H9 (cell line): Measurements from ENCODE around the gene MRPS18A. TPM values are rescaled to one million over a fixed set of nuclear protein-coding genes. Genes with fewer than 3 reads are reported as not detected.

Source experiments
- DNase-seq: peaks from one replicate; pipeline ENCODE4 v3.0.0-alpha.2; 2017
- H2AFZ ChIP-seq: one replicate; pipeline ENCODE4 v1.6.1; 2013; ENCODE audit warnings: mild to moderate bottlenecking, low read length, control low read depth, moderate library complexity
- H2AK5ac ChIP-seq: 2 replicates; pipeline ENCODE4 v1.6.1; 2013; ENCODE audit warnings: low read length, control low read depth, mixed read lengths; ENCODE audit not compliant: insufficient read length
- H2BK120ac ChIP-seq: one replicate; pipeline ENCODE4 v1.6.1; 2013; ENCODE audit warnings: low read depth, mild to moderate bottlenecking, low read length, control low read depth, inconsistent platforms; ENCODE audit not compliant: poor library complexity, severe bottlenecking
- H2BK12ac ChIP-seq: 2 replicates; pipeline ENCODE4 v1.6.1; 2013; ENCODE audit warnings: low read length, control low read depth, mixed read lengths, low read depth; ENCODE audit not compliant: insufficient read length
- H2BK15ac ChIP-seq: 2 replicates; pipeline ENCODE4 v1.6.1; 2013; ENCODE audit warnings: low read depth, low read length, control low read depth
- H2BK20ac ChIP-seq: one replicate; pipeline ENCODE4 v1.6.1; 2013; ENCODE audit warnings: low read depth, mild to moderate bottlenecking, low read length, control low read depth, inconsistent platforms; ENCODE audit not compliant: poor library complexity, severe bottlenecking
- H2BK5ac ChIP-seq: 2 replicates; pipeline ENCODE4 v1.6.1; 2013; ENCODE audit warnings: low read length, control low read depth, mixed read lengths; ENCODE audit not compliant: insufficient read length
- H3K14ac ChIP-seq: 2 replicates; pipeline ENCODE4 v1.6.1; 2013; ENCODE audit warnings: low read length, control low read depth; ENCODE audit not compliant: insufficient read depth
- H3K18ac ChIP-seq: 2 replicates; pipeline ENCODE4 v1.6.1; 2013; ENCODE audit warnings: low read depth, mild to moderate bottlenecking, mixed read lengths, low read length, control low read depth; ENCODE audit not compliant: insufficient read length
- H3K23ac ChIP-seq: 2 replicates; pipeline ENCODE4 v1.6.1; 2013; ENCODE audit warnings: low read length, control low read depth, mixed read lengths, low read depth; ENCODE audit not compliant: insufficient read length
- H3K23me2 ChIP-seq: 2 replicates; pipeline ENCODE4 v1.6.1; 2013; ENCODE audit warnings: low read depth, mild to moderate bottlenecking, mixed read lengths, low read length, control low read depth; ENCODE audit not compliant: insufficient read length, poor library complexity, severe bottlenecking
- H3K27ac ChIP-seq: 2 replicates; pipeline ENCODE4 v1.5.1; 2013; ENCODE audit warnings: low read length, control low read depth, mixed read lengths, low read depth; ENCODE audit not compliant: insufficient read length
- H3K27me3 ChIP-seq: 2 replicates; pipeline ENCODE4 v1.6.1; 2013; ENCODE audit warnings: low read length, control low read depth, inconsistent platforms; ENCODE audit not compliant: insufficient read depth
- H3K4ac ChIP-seq: 2 replicates; pipeline ENCODE4 v1.6.1; 2013; ENCODE audit warnings: low read depth, mild to moderate bottlenecking, control low read depth, inconsistent platforms, low read length, moderate library complexity
- H3K4me1 ChIP-seq: 2 replicates; pipeline ENCODE4 v1.6.1; 2013; ENCODE audit warnings: low read length, control low read depth, inconsistent platforms; ENCODE audit not compliant: insufficient read depth
- H3K4me2 ChIP-seq: 2 replicates; pipeline ENCODE4 v1.6.1; 2013; ENCODE audit warnings: low read length, control low read depth, mixed read lengths; ENCODE audit not compliant: insufficient read length, insufficient read depth
- H3K56ac ChIP-seq: 2 replicates; pipeline ENCODE4 v1.6.1; 2013; ENCODE audit warnings: low read depth, mild to moderate bottlenecking, mixed read lengths, low read length, control low read depth; ENCODE audit not compliant: insufficient read length
- H3K79me1 ChIP-seq: 2 replicates; pipeline ENCODE4 v1.6.1; 2013; ENCODE audit warnings: low read depth, mild to moderate bottlenecking, moderate library complexity, low read length, control low read depth, inconsistent platforms; ENCODE audit not compliant: insufficient read depth, poor library complexity, severe bottlenecking
- H3K79me2 ChIP-seq: 2 replicates; pipeline ENCODE4 v1.6.1; 2013; ENCODE audit warnings: low read length, control low read depth, inconsistent platforms; ENCODE audit not compliant: insufficient read depth
- H3K9ac ChIP-seq: 2 replicates; pipeline ENCODE4 v1.6.1; 2013; ENCODE audit warnings: low read length, control low read depth, mixed read lengths; ENCODE audit not compliant: insufficient read length; ENCODE audit errors: extremely low read depth
- H3K9me3 ChIP-seq: one replicate; pipeline ENCODE4 v1.6.1; 2013; ENCODE audit warnings: low read depth, low read length, inconsistent platforms; ENCODE audit not compliant: control insufficient read depth
- H3T11ph ChIP-seq: one replicate; pipeline ENCODE4 v1.6.1; 2013; ENCODE audit warnings: mild to moderate bottlenecking, low read length, control low read depth, inconsistent platforms
- H4K20me1 ChIP-seq: one replicate; pipeline ENCODE4 v1.6.1; 2013; ENCODE audit not compliant: control insufficient read depth, insufficient read length, insufficient read depth
- H4K5ac ChIP-seq: 2 replicates; pipeline ENCODE4 v1.6.1; 2013; ENCODE audit warnings: low read depth, mild to moderate bottlenecking, mixed read lengths, low read length, control low read depth; ENCODE audit not compliant: insufficient read length
- H4K8ac ChIP-seq: replicated peaks from 2 replicates; pipeline ENCODE4 v1.6.1; 2013; ENCODE audit warnings: low read length, control low read depth, mixed read lengths, low read depth; ENCODE audit not compliant: insufficient read length
- H4K91ac ChIP-seq: 2 replicates; pipeline ENCODE4 v1.6.1; 2013; ENCODE audit warnings: low read depth, mild to moderate bottlenecking, moderate library complexity, mixed read lengths, low read length, control low read depth; ENCODE audit not compliant: insufficient read length
- H3K27ac Mint-ChIP-seq, 3 experiments: 2 replicates in 2 of 3; 3 replicates in 1 of 3; pipeline ENCODE4 v1.8.0; 2020 to 2021; ENCODE audit warnings: mixed read lengths in 3 of 3, mild to moderate bottlenecking in 1 of 3, moderate library complexity in 1 of 3
- H3K27me3 Mint-ChIP-seq: 2 replicates; pipeline ENCODE4 v1.8.0; 2021; ENCODE audit warnings: low read depth, mild to moderate bottlenecking, moderate library complexity, mixed read lengths
- H3K36me3 Mint-ChIP-seq, 3 experiments: 2 replicates in 2 of 3; 3 replicates in 1 of 3; pipeline ENCODE4 v1.8.0; 2020 to 2021; ENCODE audit warnings: low read depth in 3 of 3, mixed read lengths in 3 of 3; ENCODE audit not compliant: insufficient read depth in 1 of 3
- H3K4me1 Mint-ChIP-seq, 2 experiments: 2 replicates each; pipeline ENCODE4 v1.8.0; 2020; ENCODE audit warnings: mixed read lengths in 2 of 2
- H3K4me3 Mint-ChIP-seq, 2 experiments: 2 replicates in 1 of 2; 3 replicates in 1 of 2; pipeline ENCODE4 v1.8.0; 2020 to 2021; ENCODE audit warnings: mild to moderate bottlenecking in 2 of 2, mixed read lengths in 2 of 2, moderate library complexity in 1 of 2
- H3K9me3 Mint-ChIP-seq, 2 experiments: 2 replicates in 1 of 2; 3 replicates in 1 of 2; pipeline ENCODE4 v1.8.0; 2020; ENCODE audit warnings: mild to moderate bottlenecking in 2 of 2, mixed read lengths in 2 of 2, moderate library complexity in 1 of 2
- CTCF ChIP-seq: fragments of 200-600 bp; sonication (generic); conservative IDR thresholded peaks from 3 replicates; pipeline ENCODE4 v1.8.0; 2021; ENCODE audit warnings: antibody characterized with exemption, mild to moderate bottlenecking
- WGBS: extraction: QIAGEN DNeasy Blood & Tissue Kit; methylation state at CpG from one replicate; pipeline ENCODE4 v1.1.7; 2013; ENCODE audit warnings: missing lambda C conversion rate, low lambda C conversion rate, mixed read lengths; ENCODE audit not compliant: insufficient read length; ENCODE audit errors: extremely low coverage; 5-methylcytosine and 5-hydroxymethylcytosine counted together
- total RNA-seq: library from RNA; stranded (reverse); gene quantifications from 2 replicates; pipeline ENCODE4 v1.2.1, GENCODE V29; 2021

Gene MRPS18A
- total RNA-seq, 1 experiment from 2014 or later = 65.1 TPM

- no peak overlapping the region for H2BK20ac ChIP-seq
- WGBS = no CpG with 5 or more reads among the region's 5 CpGs
- no peak overlapping the region for H4K8ac ChIP-seq
- Mint-ChIP-seq H3K4me1 (peaks cover 10 to 25% of the 10 kb centered on the region in 2 experiments), H3K27ac (no peak overlapping the region; a peak in 1 of 7 replicates), H3K9me3 (no peaks in the 10 kb centered on the region; a peak in 1 of 5 replicates), H3K27me3 (peaks cover 11% of the 10 kb centered on the region), H3K4me3 (no peak overlapping the region), H3K36me3 (0 out of 7 replicates have a peak, but pooled peaks cover 0 to 4% (median 0%) of the 10 kb centered on the region in 3 experiments)
- H3K23ac ChIP-seq = no peak overlapping the region
- H3K4me1 ChIP-seq = no peaks in the 10 kb centered on the region
- H2BK15ac ChIP-seq = no peak overlapping the region
- H2AFZ ChIP-seq = no peak overlapping the region
- H3K27me3 ChIP-seq = no peaks in the 10 kb centered on the region
- no peak overlapping the region for H3K18ac ChIP-seq
- H3K23me2 ChIP-seq = no peaks in the 10 kb centered on the region
- H2BK12ac ChIP-seq = no peak overlapping the region
- no peak overlapping the region for H2AK5ac ChIP-seq
- H4K91ac ChIP-seq = no peak overlapping the region
- no peak overlapping the region for H2BK120ac ChIP-seq
- H3K14ac ChIP-seq = no peak overlapping the region
- no peak overlapping the region for H3K4me2 ChIP-seq
- no peak overlapping the region for H2BK5ac ChIP-seq
- H3K27ac ChIP-seq = no peak overlapping the region
- H3K9ac ChIP-seq = no peak overlapping the region
- no peak overlapping the region for H4K5ac ChIP-seq
- no peak overlapping the region for H3K56ac ChIP-seq
- H3T11ph ChIP-seq = no peak overlapping the region
- H3K4ac ChIP-seq = no peak overlapping the region
- no peaks in the 10 kb centered on the region for H3K79me1 ChIP-seq
- no peak for TF ChIP-seq CTCF
- no peaks in the 10 kb centered on the region for H3K9me3 ChIP-seq
- no peaks in the 10 kb centered on the region for H3K79me2 ChIP-seq
- no peak for DNase-seq
- no peaks in the 10 kb centered on the region for H4K20me1 ChIP-seq
Measured at GRCh38 chr6:43715056-43715788, 27.6 kb upstream of the MRPS18A start.
